GM12878 (cell line): ENCODE results near the gene IGFBP2. TPM values are rescaled to one million over a fixed set of nuclear protein-coding genes. Genes with fewer than 3 reads are reported as not detected.

Experiments
- ATAC-seq: fragments of 200-7000 bp; cut with Tn5 transposase; 3 replicates; pipeline ENCODE4 v1.9.1; 2020; ENCODE audit warnings: mild to moderate bottlenecking, moderate library complexity
- BruUV-seq: library from RNA; stranded (reverse); fragments of 400-500 nt; replicated peaks from 2 replicates; lab custom pipeline; 2021; lab: Mats Ljungman, UMichigan
- CTCF ChIA-PET: fragments of 300-600 bp; sonication (Branson Sonifier 250); formaldehyde crosslinking; extraction: SDS; loops from one replicate; lab custom pipeline; 2021; ENCODE audit warnings: inconsistent platforms; lab: Yijun Ruan, JAX
- POLR2A ChIA-PET: fragments of 350-600 bp; formaldehyde crosslinking; extraction: SDS; loops from one replicate; lab custom pipeline; 2021; ENCODE audit warnings: inconsistent platforms; lab: Charles Lee
- RAD21 ChIA-PET: fragments of 300-600 bp; sonication (Branson Sonifier 250); formaldehyde crosslinking; loops from one replicate; lab custom pipeline; 2023; ENCODE audit warnings: antibody characterized with exemption; ENCODE audit not compliant: unreplicated experiment; lab: Charles Lee
- SMC1A ChIA-PET: fragments of 300-600 bp; sonication (Branson Sonifier 250); formaldehyde crosslinking; loops from one replicate; lab custom pipeline; 2023; ENCODE audit not compliant: unreplicated experiment, uncharacterized antibody; lab: Charles Lee
- DNase-seq: peaks from one replicate; pipeline ENCODE4 v3.0.0-alpha.2; 2011; ENCODE audit warnings: low read depth, low spot score
- FAIRE-seq: peaks from 3 replicates; lab custom pipeline; 2011; peaks lifted over from hg19 to GRCh38; lab: Jason Lieb, UNC
- H2AFZ ChIP-seq: 2 replicates; pipeline ENCODE4 v1.6.0; 2011; ENCODE audit warnings: low read depth, low read length, control low read depth; ENCODE audit not compliant: control insufficient read depth
- H3K27ac ChIP-seq: 2 replicates; pipeline ENCODE4 v1.5.1; 2011; ENCODE audit warnings: control low read depth; ENCODE audit not compliant: control insufficient read depth, insufficient read depth
- H3K27me3 ChIP-seq, 2 experiments: replicated peaks in 1 of 2; 2 replicates each; pipeline versions ENCODE4 v1.6.0 to v1.6.1; 2011; ENCODE audit warnings: low read length in 1 of 2; ENCODE audit not compliant: control insufficient read depth in 2 of 2, insufficient read depth in 2 of 2
- H3K36me3 ChIP-seq, 2 experiments: 2 replicates each; pipeline ENCODE4 v1.5.1; 2011; ENCODE audit warnings: low read length in 1 of 2; ENCODE audit not compliant: control insufficient read depth in 2 of 2, insufficient read depth in 2 of 2
- H3K4me1 ChIP-seq: 2 replicates; pipeline ENCODE4 v1.6.1; 2011; ENCODE audit warnings: mild to moderate bottlenecking, low read length, moderate library complexity, mixed read lengths; ENCODE audit not compliant: control insufficient read depth, insufficient read depth
- H3K4me2 ChIP-seq: 2 replicates; pipeline ENCODE4 v1.6.0; 2011; ENCODE audit warnings: control low read depth; ENCODE audit not compliant: control insufficient read depth, insufficient read depth
- H3K4me3 ChIP-seq: fragments of 200-600 bp; sonication (generic); 2 replicates; pipeline ENCODE4 v1.5.1; 2016
- H3K79me2 ChIP-seq: 2 replicates; pipeline ENCODE4 v1.6.0; 2011; ENCODE audit warnings: low read length; ENCODE audit not compliant: control insufficient read depth, insufficient read depth
- H3K9ac ChIP-seq: 2 replicates; pipeline ENCODE4 v1.8.0; 2011; ENCODE audit warnings: low read length, control low read depth, mixed read lengths; ENCODE audit not compliant: control insufficient read depth, insufficient read depth
- H3K9me3 ChIP-seq: replicated peaks from 3 replicates; pipeline ENCODE4 v1.5.1; 2011; ENCODE audit warnings: mild to moderate bottlenecking, low read length; ENCODE audit not compliant: control insufficient read depth, insufficient read depth
- H4K20me1 ChIP-seq: 2 replicates; pipeline ENCODE4 v1.6.0; 2011; ENCODE audit not compliant: control insufficient read depth, insufficient read depth
- ATF3 ChIP-seq: IDR thresholded peaks from 2 replicates; pipeline ENCODE4 v1.6.1; 2011; ENCODE audit warnings: low read depth, mild to moderate bottlenecking, low read length, moderate library complexity, borderline replicate concordance; ENCODE audit errors: extremely low read depth
- ATF7 ChIP-seq: fragments of 450-650 bp; IDR thresholded peaks from 2 replicates; pipeline ENCODE4 v1.6.1; 2016; ENCODE audit warnings: low read depth, mild to moderate bottlenecking
- BCLAF1 ChIP-seq: fragments of 450-650 bp; IDR thresholded peaks from 2 replicates; pipeline ENCODE4 v1.6.1; 2017; ENCODE audit warnings: antibody characterized with exemption, mild to moderate bottlenecking, moderate library complexity
- CBX3 ChIP-seq: fragments of 200-600 bp; sonication (generic); IDR thresholded peaks from 2 replicates; pipeline ENCODE4 v1.6.1; 2016; ENCODE audit warnings: low read depth, borderline replicate concordance
- CTCF ChIP-seq, 3 experiments: IDR thresholded peaks in 2 of 3; conservative IDR thresholded peaks in 1 of 3; 2 replicates each; pipeline ENCODE4 v1.5.1; 2011; ENCODE audit warnings: low read depth in 3 of 3, low read length in 3 of 3, mild to moderate bottlenecking in 3 of 3, control low read depth in 2 of 3, moderate library complexity in 2 of 3, inconsistent platforms in 1 of 3, mixed read lengths in 1 of 3; ENCODE audit not compliant: control insufficient read depth in 2 of 3, insufficient read depth in 1 of 3; ENCODE audit errors: extremely low read depth in 1 of 3
- DPF2 ChIP-seq: fragments of 450-650 bp; IDR thresholded peaks from 2 replicates; pipeline ENCODE4 v1.6.1; 2017; ENCODE audit warnings: mild to moderate bottlenecking
- JUNB ChIP-seq: IDR thresholded peaks from 2 replicates; pipeline ENCODE4 v1.6.1; 2016; ENCODE audit warnings: antibody characterized with exemption, mild to moderate bottlenecking
- MEF2B ChIP-seq: fragments of 450-650 bp; IDR thresholded peaks from 2 replicates; pipeline ENCODE4 v1.6.1; 2018; ENCODE audit warnings: mild to moderate bottlenecking, moderate library complexity; ENCODE audit not compliant: partially characterized antibody, poor library complexity, severe bottlenecking
- NR2F1 ChIP-seq: fragments of 450-650 bp; conservative IDR thresholded peaks from 2 replicates; pipeline ENCODE4 v1.6.1; 2017; ENCODE audit warnings: mild to moderate bottlenecking
- PBX3 ChIP-seq: IDR thresholded peaks from 2 replicates; pipeline ENCODE4 v1.6.1; 2011; ENCODE audit warnings: mild to moderate bottlenecking, low read depth, low read length, moderate library complexity; ENCODE audit not compliant: insufficient replicate concordance
- POLR2AphosphoS5 ChIP-seq: IDR thresholded peaks from 2 replicates; pipeline ENCODE4 v1.6.1; 2011; ENCODE audit warnings: mild to moderate bottlenecking, low read length, inconsistent platforms
- PRDM15 ChIP-seq: fragments of 450-650 bp; formaldehyde crosslinking; IDR thresholded peaks from 2 replicates; pipeline ENCODE4 v1.4.0; 2020; ENCODE audit warnings: mild to moderate bottlenecking, moderate library complexity
- RBBP5 ChIP-seq: fragments of 200-600 bp; sonication (generic); conservative IDR thresholded peaks from 2 replicates; pipeline ENCODE4 v1.6.1; 2016
- SMAD5 ChIP-seq: IDR thresholded peaks from 2 replicates; pipeline ENCODE4 v1.6.1; 2016; ENCODE audit warnings: antibody characterized with exemption, low read depth
- WGBS: methylation state at CpG from one replicate; pipeline ENCODE4 v1.1.6; 2016; ENCODE audit warnings: low lambda C conversion rate; ENCODE audit not compliant: insufficient replicate concordance, insufficient coverage; ENCODE audit errors: missing lambda C conversion rate; 5-methylcytosine and 5-hydroxymethylcytosine counted together
- in situ Hi-C: fragments of 300-500 bp; cut with MboI; formaldehyde crosslinking; loops from 9 replicates; pipeline ENCODE4 v1.14.3; 2018; ENCODE audit warnings: mixed read lengths
- intact Hi-C: fragments of 100-400 bp; cut with micrococcal nuclease; formaldehyde crosslinking; loops from one replicate; pipeline ENCODE4 v1.14.2; 2022; ENCODE audit not compliant: unreplicated experiment
- polyA plus RNA-seq, 11 experiments: library from polyadenylated mRNA; depleted of rRNA in 4 of 11; unstranded in 6 of 11; stranded (reverse) in 5 of 11; fragments of >200 nt; fragmentation: Nextera tagmentation in 4 of 11; fragmentation: Illumina TruSeq in 1 of 11; extraction: Ambion mirVana in 4 of 11; extraction: Trizol in 1 of 11; gene quantifications; 1 replicate in 1 of 11; 2 replicates in 10 of 11; pipeline versions ENCODE4 v1.2.1 to v1.2.3, GENCODE V29; 2011 to 2016; ENCODE audit warnings: inconsistent platforms in 2 of 11, missing spikeins in 2 of 11, low read depth in 1 of 11
- total RNA-seq, 4 experiments: library from RNA; depleted of rRNA in 3 of 4; stranded (reverse); fragments of >200 nt in 3 of 4; fragmentation: Illumina TruSeq in 1 of 4; extraction: Trizol in 1 of 4; gene quantifications; 2 replicates each; pipeline versions ENCODE4 v1.2.1 to v1.2.3, GENCODE V29; 2013 to 2021

The IGFBP2 gene
- total and polyA plus RNA-seq, 10 of the 15 experiments (the other 5 are each of a cell fraction or from before 2014, with no cell fraction given) = 0.11 to 1.5 (median 0.38) TPM; not detected in 5

GRCh38 chr2:216659276-216659675 lies 26.1 kb downstream of the IGFBP2 start:
- CTCF ChIA-PET = interaction anchor here (1.4 to 14.2 kb wide), 2 partner anchors 105 to 137 kb away, joined by 3 to 475 read pairs; no protein-coding TSS in a partner anchor
- H3K9ac ChIP-seq = no peak overlapping the region
- FAIRE-seq = no peak
- TF ChIP-seq SMAD5 (no peak), RBBP5 (no peak), POLR2AphosphoS5 (no peak), PBX3 (no peak), ATF7 (no peak), NR2F1 (no peak), BCLAF1 (no peak), MEF2B (no peak), PRDM15 (CRISPR knock-in tag) (no peak), JUNB (no peak), CBX3 (no peak), DPF2 (no peak), ATF3 (no peak), CTCF (IDR thresholded peaks at IDR 0.05 in 2 of 3, conservative IDR thresholded peaks at IDR 0.05 in 1 of 3; ENCODE audit: control insufficient read depth in 2 of 3, extremely low read depth in 1 of 3, insufficient read depth in 1 of 3, low read depth in 3 of 3, low read length in 3 of 3) (no peak)

More at GRCh38 chr2:216659276-216659675, 26.1 kb downstream of the IGFBP2 start:
- RAD21 ChIA-PET = interaction anchor here (12.2 kb wide), 1 partner anchor 138 kb away, joined by 239 read pairs; no protein-coding TSS in a partner anchor
- in situ Hi-C loops (no loop called here), intact Hi-C loops (no loop called here)
- SMC1A ChIA-PET = interaction anchor here (0.6 to 12.7 kb wide), 2 partner anchors 32 to 139 kb away, joined by 3 to 226 read pairs; no protein-coding TSS in a partner anchor
- DNase-seq (no peak), ATAC-seq (no peak)
- no peaks in the 10 kb centered on the region for H3K36me3 ChIP-seq
- no peaks in the 10 kb centered on the region for H3K79me2 ChIP-seq
- no peak overlapping the region for H2AFZ ChIP-seq
- POLR2A ChIA-PET = no interaction called here
- no peak overlapping the region for H3K27ac ChIP-seq
- no peaks in the 10 kb centered on the region for H3K27me3 ChIP-seq
- no TSS peak for BruUV-seq
- H3K4me3 ChIP-seq = no peak overlapping the region
- no peaks in the 10 kb centered on the region for H4K20me1 ChIP-seq
- H3K4me1 ChIP-seq = no peaks in the 10 kb centered on the region
- H3K9me3 ChIP-seq = no peaks in the 10 kb centered on the region
- no peak overlapping the region for H3K4me2 ChIP-seq
- WGBS = 10% methylated on average over 6 of the region's 6 CpGs
